H1 (cell line): Measurements from ENCODE around the gene SARS2. TPM values are rescaled to one million over a fixed set of nuclear protein-coding genes. Genes with fewer than 3 reads are reported as not detected.

Experiments
- BCL11A ChIP-seq, 2 experiments: IDR thresholded peaks; one replicate each; pipeline ENCODE4 v1.6.1; 2011; ENCODE audit warnings: low read depth in 2 of 2, low read length in 2 of 2, mild to moderate bottlenecking in 2 of 2
- BRCA1 ChIP-seq: IDR thresholded peaks from 2 replicates; pipeline ENCODE4 v1.6.1; 2012; ENCODE audit warnings: low read depth, low read length, improper control_type of control experiment
- CBX5 ChIP-seq: fragments of 300-800, 300-1000 bp; sonication (generic); IDR thresholded peaks from 2 replicates; pipeline ENCODE4 v1.7.1; 2016; ENCODE audit warnings: antibody characterized with exemption, low read length, low read depth
- CBX8 ChIP-seq: fragments of 300-800, 300-1000 bp; sonication (generic); IDR thresholded peaks from 2 replicates; pipeline ENCODE4 v1.7.1; 2016; ENCODE audit warnings: low read depth, low read length, borderline replicate concordance
- CHD1 ChIP-seq: IDR thresholded peaks from 2 replicates; pipeline ENCODE4 v1.6.1; 2012; ENCODE audit warnings: low read depth, low read length, improper control_type of control experiment
- CTBP2 ChIP-seq: IDR thresholded peaks from 2 replicates; pipeline ENCODE4 v1.7.0; 2011; ENCODE audit warnings: borderline replicate concordance, mild to moderate bottlenecking, moderate library complexity, mixed read lengths, low read length; ENCODE audit not compliant: insufficient read depth, insufficient read length
- EZH2 ChIP-seq: fragments of 200-600 bp; sonication (generic); IDR thresholded peaks from 2 replicates; pipeline ENCODE4 v1.7.1; 2012; ENCODE audit warnings: low read depth, mild to moderate bottlenecking, moderate library complexity, low read length, inconsistent platforms; ENCODE audit not compliant: severe bottlenecking
- FOSL1 ChIP-seq: IDR thresholded peaks from 2 replicates; pipeline ENCODE4 v1.6.1; 2011; ENCODE audit warnings: mild to moderate bottlenecking, low read depth, low read length, moderate library complexity; ENCODE audit not compliant: insufficient read depth
- GABPA ChIP-seq: IDR thresholded peaks from 2 replicates; pipeline ENCODE4 v1.6.1; 2011; ENCODE audit warnings: mild to moderate bottlenecking, low read length, moderate library complexity, borderline replicate concordance; ENCODE audit not compliant: insufficient read depth
- HDAC2 ChIP-seq, 2 experiments: fragments of 300-600 bp in 1 of 2; sonication (generic) in 1 of 2; IDR thresholded peaks; 2 replicates each; pipeline ENCODE4 v1.6.1; 2011 to 2012; ENCODE audit warnings: low read depth in 2 of 2, low read length in 2 of 2, mild to moderate bottlenecking in 2 of 2, moderate library complexity in 2 of 2, borderline replicate concordance in 1 of 2, inconsistent platforms in 1 of 2
- HDAC6 ChIP-seq: IDR thresholded peaks from one replicate; pipeline ENCODE4 v1.7.1; 2012; ENCODE audit warnings: low read depth, mild to moderate bottlenecking, inconsistent platforms, low read length, moderate library complexity
- JUND ChIP-seq: IDR thresholded peaks from 2 replicates; pipeline ENCODE4 v1.6.1; 2011; ENCODE audit warnings: mild to moderate bottlenecking, improper control_type of control experiment, low read length
- KDM4A ChIP-seq: IDR thresholded peaks from one replicate; pipeline ENCODE4 v1.7.1; 2012; ENCODE audit warnings: low read depth, mild to moderate bottlenecking, moderate library complexity, low read length, inconsistent platforms; ENCODE audit not compliant: severe bottlenecking
- MAFK ChIP-seq: IDR thresholded peaks from 2 replicates; pipeline ENCODE4 v1.6.1; 2012; ENCODE audit warnings: low read depth, mild to moderate bottlenecking, improper control_type of control experiment, low read length
- PHF8 ChIP-seq: fragments of 200-600 bp; sonication (generic); conservative IDR thresholded peaks from 2 replicates; pipeline ENCODE4 v1.7.1; 2012; ENCODE audit warnings: low read depth, mild to moderate bottlenecking, inconsistent platforms, low read length, moderate library complexity
- POU5F1 ChIP-seq: IDR thresholded peaks from 2 replicates; pipeline ENCODE4 v1.6.1; 2011; ENCODE audit warnings: low read depth, mild to moderate bottlenecking, low read length, moderate library complexity
- RBBP5 ChIP-seq: IDR thresholded peaks from 2 replicates; pipeline ENCODE4 v1.7.1; 2012; ENCODE audit warnings: low read depth, mild to moderate bottlenecking, inconsistent platforms, low read length, moderate library complexity, borderline replicate concordance
- SIN3A ChIP-seq, 2 experiments: IDR thresholded peaks in 1 of 2; conservative IDR thresholded peaks in 1 of 2; 2 replicates each; pipeline ENCODE4 v1.6.1; 2011 to 2012; ENCODE audit warnings: low read length in 2 of 2, improper control_type of control experiment in 1 of 2, low read depth in 1 of 2, mild to moderate bottlenecking in 1 of 2
- SP4 ChIP-seq: IDR thresholded peaks from 2 replicates; pipeline ENCODE4 v1.6.1; 2012; ENCODE audit warnings: low read length, inconsistent platforms
- SUZ12 ChIP-seq: fragments of 200-600 bp; sonication (generic); IDR thresholded peaks from 2 replicates; pipeline ENCODE4 v1.6.1; 2012; ENCODE audit warnings: mild to moderate bottlenecking, inconsistent platforms, low read length, moderate library complexity, mixed read lengths
- TCF12 ChIP-seq: IDR thresholded peaks from 2 replicates; pipeline ENCODE4 v1.6.1; 2011; ENCODE audit warnings: low read depth, mild to moderate bottlenecking, low read length
- TEAD4 ChIP-seq: IDR thresholded peaks from 2 replicates; pipeline ENCODE4 v1.6.1; 2012; ENCODE audit warnings: low read depth, low read length, inconsistent platforms, mixed read lengths
- polyA plus RNA-seq, 7 experiments: library from polyadenylated mRNA; depleted of rRNA in 3 of 7; stranded (reverse) in 5 of 7; unstranded in 2 of 7; fragments of >200 nt in 5 of 7; fragments of 200-250 nt in 2 of 7; gene quantifications; 1 replicate in 5 of 7; 2 replicates in 1 of 7; 4 replicates in 1 of 7; pipeline versions ENCODE4 v1.2.1 to v1.2.3, GENCODE V29; 2011 to 2013; ENCODE audit warnings: missing spikeins in 2 of 7, mixed read lengths in 2 of 7
- total RNA-seq: library from RNA; stranded (reverse); fragmentation: NEBNext Ultra II Directional; extraction: Animal tissue kit (Norgen Biotek cat#: 25700); gene quantifications from 2 replicates; pipeline ENCODE4 v1.2.1, GENCODE V29; 2021
- TF ChIP-seq, protein P1 (sequence below): IDR thresholded peaks from 2 replicates; pipeline ENCODE4 v1.6.1; 2011; ENCODE audit warnings: low read length, improper control_type of control experiment

Gene SARS2
- total and polyA plus RNA-seq, 2 of the 8 experiments (the other 6 are each of a cell fraction or from before 2014, with no cell fraction given) = 68.0 to 102 TPM

- TF ChIP-seq EZH2 (peak; percentile 16), CHD1 (no peak), SUZ12 (no peak; the same call in 1 of the 2 replicates), HDAC6 (no peak), RBBP5 (peak; percentile 49; the same call in 1 of the 2 replicates), KDM4A (peak; percentile 42), FOSL1 (no peak), TEAD4 (no peak), GABPA (no peak), SIN3A (conservative IDR thresholded peaks at IDR 0.05 in 1 of 2, IDR thresholded peaks at IDR 0.05 in 1 of 2; ENCODE audit: low read depth in 1 of 2, low read length in 2 of 2) (peak; percentile 44 to 72; a peak in 1 of 4 replicates), BCL11A (IDR thresholded peaks at IDR 0.05; ENCODE audit: low read depth in 2 of 2, low read length in 2 of 2) (no peak), JUND (no peak), POU5F1 (no peak), SP4 (no peak), BRCA1 (no peak), PHF8 (peak; percentile 63; the same call in 1 of the 2 replicates), CTBP2 (no peak), CBX5 (no peak), CBX8 (no peak), MAFK (no peak), HDAC2 (IDR thresholded peaks at IDR 0.05; ENCODE audit: borderline replicate concordance in 1 of 2, low read depth in 2 of 2, low read length in 2 of 2) (peak in 1 of 2 experiments; percentile 78; a peak in 2 of 4 replicates), TCF12 (no peak)
- TF ChIP-seq, protein P1, sequence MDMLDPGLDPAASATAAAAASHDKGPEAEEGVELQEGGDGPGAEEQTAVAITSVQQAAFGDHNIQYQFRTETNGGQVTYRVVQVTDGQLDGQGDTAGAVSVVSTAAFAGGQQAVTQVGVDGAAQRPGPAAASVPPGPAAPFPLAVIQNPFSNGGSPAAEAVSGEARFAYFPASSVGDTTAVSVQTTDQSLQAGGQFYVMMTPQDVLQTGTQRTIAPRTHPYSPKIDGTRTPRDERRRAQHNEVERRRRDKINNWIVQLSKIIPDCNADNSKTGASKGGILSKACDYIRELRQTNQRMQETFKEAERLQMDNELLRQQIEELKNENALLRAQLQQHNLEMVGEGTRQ = no peak
These were observed 44.8 kb upstream of the SARS2 start, which contains the start of gene FBXO17 (continued) for GRCh38 chr19:38975214-38975860.
